Glutamatergic neuron (in vitro differentiated cells): Measurements from ENCODE around the gene UCN. TPM values are rescaled to one million over a fixed set of nuclear protein-coding genes. Genes with fewer than 3 reads are reported as not detected.
"Not testable (repeated sequence)": the region's sequence is repeated elsewhere in the genome, so short reads cannot be mapped to it uniquely, and the experiment has no call there.

Source experiments
- DNase-seq: peaks from one replicate; pipeline ENCODE4 v3.0.0; 2022
- H3K27ac Mint-ChIP-seq: one replicate; pipeline ENCODE4 v1.8.0; 2020; ENCODE audit warnings: mild to moderate bottlenecking, mixed read lengths, inconsistent platforms; ENCODE audit not compliant: unreplicated experiment
- H3K27me3 Mint-ChIP-seq: one replicate; pipeline ENCODE4 v1.8.0; 2020; ENCODE audit warnings: mild to moderate bottlenecking, moderate library complexity, mixed read lengths, inconsistent platforms; ENCODE audit not compliant: unreplicated experiment
- H3K36me3 Mint-ChIP-seq: one replicate; pipeline ENCODE4 v1.8.0; 2020; ENCODE audit warnings: mild to moderate bottlenecking, mixed read lengths, inconsistent platforms; ENCODE audit not compliant: unreplicated experiment
- H3K4me1 Mint-ChIP-seq: one replicate; pipeline ENCODE4 v1.8.0; 2020; ENCODE audit warnings: mild to moderate bottlenecking, low read depth, mixed read lengths, inconsistent platforms; ENCODE audit not compliant: unreplicated experiment
- H3K4me3 Mint-ChIP-seq: one replicate; pipeline ENCODE4 v1.8.0; 2020; ENCODE audit warnings: mild to moderate bottlenecking, mixed read lengths, inconsistent platforms; ENCODE audit not compliant: unreplicated experiment
- H3K9me3 Mint-ChIP-seq: one replicate; pipeline ENCODE4 v1.8.0; 2020; ENCODE audit warnings: mild to moderate bottlenecking, moderate library complexity, mixed read lengths, inconsistent platforms; ENCODE audit not compliant: unreplicated experiment
- total RNA-seq: library from RNA; stranded (reverse); fragmentation: NEBNext Ultra II Directional; extraction: Animal tissue kit (Norgen Biotek cat#: 25700); gene quantifications from one replicate; pipeline ENCODE4 v1.2.1, GENCODE V29; 2021; ENCODE audit not compliant: unreplicated experiment
- TF ChIP-seq, protein P1 (sequence below): fragments of 200-600 bp; sonication (generic); IDR thresholded peaks from one replicate; pipeline ENCODE4 v1.5.0; 2021; ENCODE audit not compliant: partially characterized antibody, unreplicated experiment

UCN gene
- total RNA-seq, 1 donor from 2014 or later: 1.9 TPM

- H3K27me3 Mint-ChIP-seq: peaks cover under 1% of the 10 kb centered on the region
- TF ChIP-seq, protein P1, sequence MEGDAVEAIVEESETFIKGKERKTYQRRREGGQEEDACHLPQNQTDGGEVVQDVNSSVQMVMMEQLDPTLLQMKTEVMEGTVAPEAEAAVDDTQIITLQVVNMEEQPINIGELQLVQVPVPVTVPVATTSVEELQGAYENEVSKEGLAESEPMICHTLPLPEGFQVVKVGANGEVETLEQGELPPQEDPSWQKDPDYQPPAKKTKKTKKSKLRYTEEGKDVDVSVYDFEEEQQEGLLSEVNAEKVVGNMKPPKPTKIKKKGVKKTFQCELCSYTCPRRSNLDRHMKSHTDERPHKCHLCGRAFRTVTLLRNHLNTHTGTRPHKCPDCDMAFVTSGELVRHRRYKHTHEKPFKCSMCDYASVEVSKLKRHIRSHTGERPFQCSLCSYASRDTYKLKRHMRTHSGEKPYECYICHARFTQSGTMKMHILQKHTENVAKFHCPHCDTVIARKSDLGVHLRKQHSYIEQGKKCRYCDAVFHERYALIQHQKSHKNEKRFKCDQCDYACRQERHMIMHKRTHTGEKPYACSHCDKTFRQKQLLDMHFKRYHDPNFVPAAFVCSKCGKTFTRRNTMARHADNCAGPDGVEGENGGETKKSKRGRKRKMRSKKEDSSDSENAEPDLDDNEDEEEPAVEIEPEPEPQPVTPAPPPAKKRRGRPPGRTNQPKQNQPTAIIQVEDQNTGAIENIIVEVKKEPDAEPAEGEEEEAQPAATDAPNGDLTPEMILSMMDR: no peak
- H3K36me3 Mint-ChIP-seq: no peaks in the 10 kb centered on the region
- no peak overlapping the region for H3K27ac Mint-ChIP-seq
- H3K9me3 Mint-ChIP-seq: no peaks in the 10 kb centered on the region
- H3K4me3 Mint-ChIP-seq: no peak overlapping the region
- no peaks in the 10 kb centered on the region for H3K4me1 Mint-ChIP-seq
- DNase-seq: no peak
Observed at GRCh38 chr2:27270670-27271069, 37.6 kb downstream of the UCN start.

GRCh38 chr2:27270131-27270530 lies 38.1 kb downstream of the UCN start:
- Mint-ChIP-seq H3K4me1 (no peaks in the 10 kb centered on the region), H3K27ac (no peak overlapping the region), H3K27me3 (peaks cover 5% of the 10 kb centered on the region), H3K9me3 (peaks cover 3% of the 10 kb centered on the region), H3K36me3 (no peaks in the 10 kb centered on the region), H3K4me3 (no peak overlapping the region)
- TF ChIP-seq, protein P1: no peak
- DNase-seq: no peak

- H3K27ac Mint-ChIP-seq, H3K9me3 Mint-ChIP-seq, H3K36me3 Mint-ChIP-seq, DNase-seq, H3K4me1 Mint-ChIP-seq, H3K4me3 Mint-ChIP-seq: not testable (repeated sequence)
- H3K27me3 Mint-ChIP-seq: peaks cover 13% of the 10 kb centered on the region
Observed at GRCh38 chr2:27268296-27268695, 39.9 kb downstream of the UCN start.

DNA sequence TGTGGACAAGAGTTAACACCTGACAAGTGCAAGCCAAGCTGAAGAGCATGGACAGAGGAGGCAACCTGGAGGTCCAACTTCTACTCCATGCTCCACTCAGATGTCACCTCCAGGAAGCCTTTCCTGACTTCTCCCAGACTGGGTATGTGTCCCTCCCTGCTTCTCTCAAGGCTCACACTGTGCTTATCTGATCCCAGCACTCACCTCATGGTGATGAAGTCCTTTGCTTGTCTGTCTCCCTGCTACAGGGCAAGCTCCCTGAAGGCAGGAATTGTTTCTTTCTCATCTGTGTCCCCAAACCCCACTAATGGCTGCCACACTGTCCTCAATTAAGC lies 42.7 kb downstream of the UCN start:
- no peak overlapping the region for H3K27ac Mint-ChIP-seq
- peaks cover 4% of the 10 kb centered on the region for H3K9me3 Mint-ChIP-seq
- peaks cover 5% of the 10 kb centered on the region for H3K36me3 Mint-ChIP-seq
- peaks cover 24% of the 10 kb centered on the region for H3K27me3 Mint-ChIP-seq
- H3K4me3 Mint-ChIP-seq: peak overlapping the region; percentile 59
- no peak for DNase-seq
- TF ChIP-seq, protein P1: no peak
- peaks cover 11% of the 10 kb centered on the region for H3K4me1 Mint-ChIP-seq

GRCh38 chr2:27264753-27265535 lies 43.3 kb downstream of the UCN start:
- Mint-ChIP-seq H3K36me3 (peaks cover 5% of the 10 kb centered on the region), H3K27me3 (peaks cover 25% of the 10 kb centered on the region), H3K9me3 (peaks cover 4% of the 10 kb centered on the region), H3K4me1 (peaks cover 11% of the 10 kb centered on the region), H3K27ac (peak overlapping the region; percentile 39), H3K4me3 (peak overlapping the region; percentile 81)
- peak; percentile 87 for DNase-seq
- TF ChIP-seq, protein P1: peak; percentile 57
